Stimulated activated CD8-positive, alpha-beta memory T cell treated with anti-CD3 and anti-CD28 coated beads, Interleukin-4, amount 100 ng/mL, for 4 hours (primary cell): ENCODE results near the gene FYB1.

Experiments
- DNase-seq, 2 donors: peaks; one replicate each; pipeline ENCODE4 v3.0.0-alpha.2; 2020; ENCODE audit warnings: low read depth in 2 of 2, low spot score in 1 of 2

FYB1 gene

DNA sequence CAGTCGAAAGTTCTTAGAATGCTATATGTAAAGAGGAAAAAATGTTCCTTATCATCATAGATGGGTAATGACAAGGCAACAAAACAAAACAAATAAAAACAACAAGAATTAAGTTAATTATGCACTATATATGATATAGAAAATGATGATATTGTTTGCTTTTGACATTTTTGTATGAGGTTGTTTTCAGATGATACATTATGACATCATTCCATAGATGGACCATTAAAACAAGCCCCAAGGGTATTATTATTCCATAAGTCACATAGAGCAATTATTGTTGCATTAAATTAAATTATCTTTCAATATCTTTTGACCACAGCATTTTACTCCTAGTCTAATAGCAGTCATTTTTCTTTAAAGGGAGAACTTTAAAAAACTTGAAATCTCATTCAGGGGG lies 88.6 kb downstream of the FYB1 start:
- DNase-seq, result no peak

DNA sequence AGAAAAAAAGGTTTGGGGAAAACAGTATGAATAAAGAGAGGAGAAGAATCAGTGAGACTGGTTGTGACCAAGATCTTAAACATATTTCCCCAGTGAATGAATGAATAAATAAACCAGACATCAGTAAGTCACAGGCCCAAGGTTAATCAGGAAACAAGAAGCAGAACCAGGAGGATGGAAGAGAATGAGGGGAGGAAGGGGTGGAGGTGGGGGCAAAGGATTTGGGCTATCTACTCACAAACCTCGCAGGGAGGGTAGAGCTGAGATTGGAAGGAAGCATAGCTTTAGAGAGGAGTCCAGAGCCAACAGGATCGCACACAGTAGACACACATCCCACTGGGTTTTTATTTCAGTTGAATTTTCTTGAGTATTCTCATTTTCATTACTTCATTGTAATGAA lies 97.4 kb downstream of the FYB1 start:
- DNase-seq, result no peak

DNA sequence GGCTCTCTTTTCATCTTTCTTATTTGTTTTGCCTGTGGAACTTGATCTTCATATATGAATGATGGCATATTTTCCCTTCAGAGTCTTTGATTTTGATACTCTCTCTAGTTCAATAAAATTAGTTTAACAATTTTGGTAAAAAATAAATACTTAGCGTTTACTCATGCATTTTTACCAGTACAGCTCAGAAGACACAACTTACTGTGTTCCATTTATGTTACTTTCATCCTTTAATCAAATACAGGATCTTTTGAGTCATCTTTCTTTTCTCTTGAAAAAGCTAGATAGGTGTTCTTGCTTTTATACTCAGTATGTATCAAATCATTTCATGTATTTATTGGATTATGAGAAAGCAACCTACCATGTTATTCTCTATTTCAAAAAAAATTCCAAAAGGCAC lies 98.0 kb downstream of the FYB1 start:
- no peak for DNase-seq

DNA sequence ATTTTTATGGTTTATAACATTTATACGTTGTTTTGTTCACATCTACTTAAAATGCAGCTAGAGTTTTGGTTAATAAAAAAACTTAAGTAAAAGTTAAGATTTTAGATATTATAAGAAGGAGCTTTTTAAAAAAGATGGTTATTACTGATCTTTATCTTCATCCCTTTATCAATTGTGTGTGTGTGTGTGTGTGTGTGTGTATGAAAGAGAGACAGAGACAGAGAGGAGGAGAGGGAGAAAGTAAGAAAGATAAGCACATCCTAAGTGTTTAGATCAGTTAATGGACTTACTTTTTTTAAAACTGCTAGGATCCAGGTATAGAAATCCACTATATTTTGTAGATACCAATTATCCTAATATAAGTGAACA lies 99.3 kb downstream of the FYB1 start:
- no peak for DNase-seq

DNA sequence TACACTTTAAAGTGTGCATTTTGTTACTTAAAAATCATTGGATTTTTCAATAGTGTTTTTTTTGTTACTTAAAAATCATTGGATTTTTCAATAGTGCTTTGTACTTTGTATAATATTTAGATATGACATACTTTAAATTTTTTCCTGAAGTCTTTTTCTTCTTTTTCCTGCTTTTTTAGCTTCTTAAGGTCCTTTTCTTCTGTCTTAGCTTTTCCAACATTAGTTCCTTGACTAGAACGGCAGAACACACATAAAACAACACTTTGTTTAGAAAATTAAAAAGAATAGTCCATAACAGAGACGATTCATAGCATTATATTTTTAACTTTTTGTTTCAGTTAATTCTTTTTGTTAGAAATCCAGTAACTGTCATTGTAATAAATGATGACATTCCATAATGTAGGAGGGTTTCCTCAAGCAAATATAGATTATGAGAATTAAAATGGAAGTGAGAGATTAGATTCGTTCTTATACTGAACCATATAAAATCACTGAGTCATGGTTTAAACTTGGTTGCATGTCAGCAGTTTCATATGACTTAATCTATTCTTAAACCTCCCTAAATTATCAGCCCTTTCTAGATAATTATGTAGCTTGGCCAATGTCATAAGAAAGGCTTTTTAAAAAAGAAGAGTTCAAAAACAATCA lies 99.8 kb downstream of the FYB1 start:
- no peak for DNase-seq

DNA sequence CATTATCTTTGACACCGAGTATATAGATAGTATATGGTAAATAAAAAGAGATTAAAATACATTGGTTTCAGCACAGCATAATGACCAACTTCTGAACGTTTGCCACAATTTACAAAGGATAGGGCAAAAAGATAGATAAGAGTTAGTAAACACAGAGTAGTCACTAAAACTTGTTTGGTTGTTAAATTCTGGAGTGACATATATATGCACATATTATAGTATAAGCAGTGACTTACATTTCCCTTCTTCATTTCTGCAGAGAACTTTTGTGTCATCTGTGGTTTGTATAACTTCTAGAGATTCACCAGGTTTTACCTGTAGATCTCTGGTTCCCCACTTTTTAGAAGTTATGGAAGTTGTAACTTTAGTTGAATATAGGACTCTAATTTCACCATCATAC lies 100.7 kb downstream of the FYB1 start:
- DNase-seq, result no peak

DNA sequence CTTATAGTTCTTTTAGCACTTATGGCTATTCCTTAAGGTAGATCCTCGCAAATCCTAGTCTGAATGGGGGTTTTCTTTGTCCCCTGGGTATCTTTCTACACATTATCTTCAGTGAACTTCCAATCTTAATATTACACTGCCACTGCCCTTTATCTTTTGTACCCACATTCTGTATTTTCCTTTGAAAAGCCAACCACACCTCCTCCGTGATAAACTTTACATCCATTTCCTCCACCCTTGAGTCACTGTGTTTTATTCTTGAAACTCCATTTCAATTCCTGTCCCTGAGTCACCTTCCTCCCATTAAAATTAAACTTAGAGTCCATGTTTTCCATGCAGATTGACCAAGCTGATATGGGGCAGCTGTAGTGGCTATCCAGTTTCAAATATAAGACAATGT lies 102.0 kb downstream of the FYB1 start:
- no peak for DNase-seq

DNA sequence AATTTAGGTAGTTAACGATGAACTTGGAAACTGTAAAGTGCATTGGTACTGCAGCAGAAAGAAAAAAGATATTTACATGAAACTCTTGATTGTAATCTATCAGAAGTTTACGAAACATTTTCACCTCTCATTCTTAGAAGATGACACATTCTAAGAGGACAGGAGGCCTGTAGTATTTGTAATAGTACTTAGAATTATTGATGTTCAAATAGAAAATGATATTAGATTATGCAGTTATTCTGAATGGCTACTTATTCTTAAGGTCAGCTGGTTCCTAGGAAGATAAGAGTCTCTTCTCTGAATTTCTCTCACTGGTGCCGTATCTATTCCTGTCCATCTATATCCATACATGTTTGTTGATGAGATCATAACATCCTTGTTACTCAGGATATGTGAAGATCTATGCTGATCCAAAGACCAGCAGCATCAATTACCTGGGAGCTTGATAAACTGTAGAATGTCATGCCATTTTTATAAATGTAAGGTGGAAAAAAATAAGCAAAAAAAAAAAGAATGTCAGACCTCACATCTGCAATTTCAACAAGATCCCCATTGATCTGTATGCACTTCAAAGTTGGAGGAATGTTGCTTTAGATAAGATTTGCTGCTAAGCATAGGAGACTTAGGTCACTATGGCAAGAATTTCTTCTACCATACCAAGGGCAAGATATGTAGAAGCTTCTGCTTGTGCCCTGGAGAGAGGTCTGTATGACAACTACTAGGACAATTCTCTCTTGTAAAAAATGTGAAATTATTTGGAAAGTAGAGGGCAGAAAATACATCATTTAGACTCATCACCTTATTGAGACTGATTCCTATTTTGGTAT lies 102.8 kb downstream of the FYB1 start:
- no peak for DNase-seq

DNA sequence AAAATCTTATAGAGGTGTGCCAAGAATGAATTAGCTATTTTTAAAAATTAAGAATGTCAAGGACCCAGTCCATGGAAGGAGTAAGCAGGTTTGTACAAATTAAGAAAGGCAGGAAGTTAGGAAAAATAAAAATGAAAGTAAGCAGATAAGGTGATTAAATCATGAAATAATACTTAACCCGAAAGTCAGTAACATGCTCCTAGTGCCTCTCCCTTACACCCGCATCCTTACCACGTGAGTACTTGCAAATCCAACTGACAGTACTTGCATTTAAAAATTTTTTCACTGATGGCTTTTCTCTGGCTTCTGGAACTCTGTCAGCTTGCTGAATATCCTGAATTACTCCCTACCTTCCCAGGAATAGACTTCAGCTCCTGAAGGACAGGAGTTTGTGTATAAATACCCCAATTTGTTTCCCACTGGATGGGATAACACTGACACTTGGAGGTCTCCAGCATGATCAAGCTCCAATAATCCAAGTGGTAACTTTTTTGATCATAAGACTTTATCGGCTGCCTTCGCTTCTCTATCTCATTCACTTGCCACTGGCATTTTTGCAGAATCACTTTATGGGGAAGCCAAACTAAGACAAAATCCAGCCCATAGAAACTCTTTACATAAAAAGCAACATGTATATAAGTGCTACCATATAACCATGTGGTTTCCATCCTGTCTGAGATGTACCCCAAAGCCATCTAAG lies 103.6 kb downstream of the FYB1 start:
- DNase-seq, result no peak

DNA sequence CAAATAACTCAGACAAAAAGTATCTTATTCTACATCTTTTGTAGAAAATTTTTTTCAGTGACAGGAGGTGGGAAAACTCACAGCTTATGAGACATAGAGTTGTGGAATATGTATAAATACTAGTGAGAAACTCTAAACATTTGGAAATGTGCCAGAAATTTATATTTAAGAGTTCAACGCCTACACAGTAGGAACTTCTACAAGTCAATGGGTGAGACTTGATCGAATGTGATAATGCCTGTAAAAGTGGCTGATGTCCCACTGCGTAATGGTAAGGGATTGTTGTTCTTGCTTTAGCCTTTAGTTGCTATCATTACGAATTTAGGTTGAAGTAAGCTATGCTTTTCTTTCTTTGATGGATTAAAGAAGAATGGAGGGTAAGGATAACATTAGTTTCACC lies 105.2 kb downstream of the FYB1 start:
- no peak for DNase-seq

DNA sequence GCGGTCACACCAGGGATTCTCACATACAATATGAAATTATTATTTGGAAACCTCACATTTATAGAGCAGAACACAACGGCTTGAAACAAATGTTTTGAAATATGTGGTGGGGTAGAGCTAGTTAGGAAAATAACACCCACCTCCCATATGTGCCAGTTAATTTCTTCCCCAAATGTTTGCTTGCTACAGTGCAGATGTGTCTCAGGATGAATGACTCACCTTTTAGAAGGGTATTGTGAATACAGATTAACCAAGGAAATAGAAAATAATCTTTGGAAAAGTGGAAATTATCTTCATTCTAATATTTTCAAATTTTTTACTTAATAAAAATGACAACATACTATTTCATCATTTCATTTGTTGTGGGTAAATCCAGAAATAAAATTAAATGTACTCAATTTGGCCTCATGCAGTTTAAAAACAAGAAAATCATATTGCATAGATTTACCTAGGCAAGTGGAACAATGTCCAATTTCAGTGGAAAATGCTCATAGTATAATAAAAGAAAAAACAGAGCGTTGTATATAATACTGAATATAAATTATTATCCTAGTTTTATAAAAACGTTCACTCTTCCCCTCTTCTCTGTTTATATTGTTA lies 105.9 kb downstream of the FYB1 start:
- DNase-seq, result no peak

DNA sequence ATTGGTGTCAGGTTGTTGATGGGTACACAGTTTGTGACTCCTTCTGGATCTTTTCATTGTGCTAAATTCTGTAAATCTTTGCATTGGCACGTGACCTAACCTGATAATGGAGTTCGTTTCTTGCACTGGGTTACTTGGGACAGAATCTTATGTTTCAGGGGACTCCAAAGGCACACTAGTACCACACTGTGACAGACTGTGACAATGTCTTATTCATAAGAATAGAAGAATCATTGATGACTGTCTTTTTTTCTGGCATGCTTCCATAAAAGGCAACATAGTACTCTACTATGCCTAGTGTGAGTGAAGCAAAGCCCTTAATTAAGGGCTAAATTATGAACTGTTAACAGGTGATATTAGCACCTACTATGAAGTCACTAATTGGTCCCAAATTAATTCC lies 109.8 kb downstream of the FYB1 start:
- DNase-seq, result no peak

DNA sequence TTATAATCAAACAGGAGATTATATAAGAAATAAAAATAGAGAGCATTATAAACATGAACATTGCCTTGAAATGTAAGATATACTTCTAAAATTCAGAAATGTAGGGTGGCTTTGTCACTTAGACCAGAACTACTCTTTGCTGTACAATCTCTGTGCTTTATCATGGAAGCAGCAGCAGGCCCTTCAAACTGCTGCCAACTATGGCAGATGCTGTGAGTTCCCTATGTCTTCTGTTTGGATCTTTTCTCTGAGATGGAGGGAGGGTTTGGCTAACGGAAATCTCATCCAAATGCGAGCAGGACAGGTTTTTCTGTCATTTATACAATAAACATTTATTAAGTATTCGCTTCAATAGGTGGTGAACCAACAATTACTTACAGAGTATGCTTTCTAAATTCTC lies 110.4 kb downstream of the FYB1 start:
- no peak for DNase-seq

DNA sequence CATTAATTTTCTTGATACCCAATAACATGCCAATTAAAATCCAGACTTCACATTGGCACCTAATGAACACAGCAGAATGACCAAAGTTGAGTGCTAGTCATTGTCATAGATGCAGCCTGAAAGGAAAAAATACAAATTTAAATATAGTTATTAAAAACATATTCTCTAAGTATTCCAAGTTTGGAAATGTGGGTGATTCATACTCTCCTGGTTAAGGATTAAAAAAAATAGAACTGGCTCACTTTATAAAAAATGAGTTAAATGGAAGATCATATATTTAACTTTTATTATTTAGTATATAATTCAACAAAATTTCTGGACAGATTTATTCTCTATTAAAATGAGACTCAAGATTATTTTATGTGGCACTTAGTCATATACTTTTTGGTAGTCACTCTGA lies 112.0 kb downstream of the FYB1 start:
- DNase-seq, result no peak

DNA sequence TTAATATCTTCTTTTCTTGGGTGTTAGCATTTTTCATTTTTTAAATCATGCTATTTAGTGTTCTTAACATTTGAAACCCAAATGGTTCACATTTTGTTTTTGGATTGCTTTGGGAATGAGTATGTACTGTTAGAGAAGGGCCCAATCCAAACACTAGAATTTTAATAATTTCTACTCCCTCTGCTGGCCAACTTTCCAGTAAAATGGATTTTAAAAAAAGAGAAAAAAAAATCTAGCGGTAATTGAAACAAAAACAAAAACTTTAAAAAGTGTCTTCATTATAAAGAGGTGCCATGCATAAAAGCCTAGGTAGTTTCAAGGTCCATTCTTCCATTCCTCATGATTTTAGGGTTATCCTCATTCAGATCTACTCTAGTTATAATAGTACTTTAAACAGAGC lies 113.0 kb downstream of the FYB1 start:
- no peak for DNase-seq

DNA sequence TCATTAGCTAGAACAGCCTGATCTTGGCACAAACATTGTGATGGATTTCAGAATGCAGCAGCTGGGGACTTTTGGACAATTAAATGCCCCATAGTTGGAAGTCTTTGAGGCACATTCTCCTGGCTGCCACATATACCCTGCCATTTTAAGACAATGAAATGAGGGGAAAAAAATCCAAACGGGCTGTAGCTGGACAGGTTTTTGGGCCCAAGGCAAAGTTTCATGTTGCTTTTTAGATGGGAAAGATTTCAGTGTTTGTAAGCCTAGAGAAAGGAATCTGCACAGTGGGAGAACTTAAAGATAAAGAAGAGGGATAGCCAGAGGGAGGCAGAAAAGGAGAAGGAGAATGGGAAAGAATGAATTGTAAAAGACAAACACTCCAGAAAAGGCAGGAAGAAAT lies 115.1 kb downstream of the FYB1 start:
- no peak for DNase-seq

DNA sequence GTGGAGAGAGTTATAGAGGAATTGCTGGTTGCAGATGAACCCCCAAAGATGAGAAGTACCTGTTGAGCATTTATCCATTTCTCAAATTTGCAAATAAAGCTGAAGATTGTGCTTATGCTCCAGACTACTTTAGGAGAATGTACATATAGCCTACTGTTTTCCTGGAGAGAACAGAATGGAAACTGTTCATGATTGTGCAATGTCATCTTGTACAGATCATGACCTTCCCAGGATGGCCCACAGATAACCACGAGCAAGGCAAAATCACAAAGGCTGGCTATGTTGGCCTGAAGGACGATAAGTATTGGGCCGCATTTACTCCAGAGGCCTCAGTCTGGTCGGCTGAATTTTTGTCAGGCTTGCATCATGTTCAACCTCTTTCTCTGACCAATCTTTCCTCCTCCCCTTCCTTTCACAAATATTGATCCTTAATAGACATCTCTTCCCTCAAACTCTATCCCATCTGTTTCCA lies 116.6 kb downstream of the FYB1 start:
- no peak for DNase-seq

DNA sequence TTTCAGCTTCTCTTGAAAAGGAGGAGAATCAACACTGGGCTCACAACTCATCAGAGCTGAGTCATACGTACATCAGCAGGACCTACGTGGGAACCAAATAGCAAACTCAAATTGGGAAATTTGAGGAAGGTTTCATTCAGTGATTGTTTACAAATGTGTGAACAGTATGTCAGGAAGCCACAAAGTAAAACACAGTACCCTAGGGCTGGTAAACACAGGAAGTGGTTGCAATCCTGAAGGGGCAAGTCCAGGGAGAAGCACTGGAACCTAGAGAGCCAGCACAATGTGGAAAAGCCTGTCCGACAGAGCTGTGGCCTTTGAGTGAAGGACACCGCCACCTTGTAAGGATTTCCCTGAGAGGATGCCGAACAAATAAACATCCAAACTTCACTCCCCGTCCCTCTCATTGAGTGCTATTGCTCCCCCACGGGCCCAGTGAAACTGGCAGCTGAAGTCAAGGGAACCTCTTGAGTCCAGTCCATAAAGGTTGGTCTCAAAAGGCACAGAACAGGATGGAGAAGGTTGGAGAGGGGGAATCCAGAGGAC lies 118.4 kb downstream of the FYB1 start:
- DNase-seq, result no peak

DNA sequence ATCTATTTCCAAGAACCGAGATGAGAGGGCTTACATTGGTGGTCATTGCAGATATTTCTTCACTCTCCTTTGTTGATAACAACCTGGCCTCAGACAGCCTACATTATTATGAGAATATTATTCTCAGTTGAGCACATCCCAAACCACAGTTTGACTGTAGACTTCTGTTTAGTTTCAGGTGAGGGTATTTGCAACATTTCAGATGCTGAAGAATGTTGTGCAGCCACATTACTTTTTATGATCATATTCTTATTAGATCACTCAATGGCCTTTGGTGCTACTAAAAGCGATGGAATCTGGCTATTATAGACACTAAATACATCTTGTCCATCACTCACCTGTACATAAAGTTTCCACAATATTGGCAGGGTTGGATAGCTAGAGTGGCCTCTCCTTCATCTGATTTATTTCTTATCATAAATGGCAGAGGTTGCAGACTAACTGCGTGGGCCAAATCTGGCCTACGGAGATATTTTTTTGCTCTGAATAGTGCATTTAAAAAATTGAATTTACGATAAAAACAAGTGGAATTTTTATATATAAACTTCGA lies 119.0 kb downstream of the FYB1 start:
- no peak for DNase-seq

DNA sequence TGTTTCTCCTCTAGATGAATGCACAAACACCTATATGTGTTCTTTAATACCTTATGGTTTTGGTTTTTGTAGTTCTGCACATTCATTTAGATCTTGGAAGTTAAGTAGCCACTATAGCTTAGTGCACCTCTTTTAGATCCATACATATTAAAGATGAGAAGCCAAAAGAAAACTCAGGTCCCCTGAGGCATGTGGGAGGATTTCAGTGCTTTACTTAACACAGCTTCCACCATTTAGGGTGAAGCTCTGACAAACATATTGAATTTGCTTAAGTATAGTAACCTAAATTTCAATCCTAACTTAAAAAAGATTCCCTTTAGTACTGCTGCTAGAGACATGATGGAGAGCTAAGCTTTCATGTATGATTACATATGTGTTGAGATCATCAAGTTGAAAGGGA lies 119.5 kb downstream of the FYB1 start:
- no peak for DNase-seq

DNA sequence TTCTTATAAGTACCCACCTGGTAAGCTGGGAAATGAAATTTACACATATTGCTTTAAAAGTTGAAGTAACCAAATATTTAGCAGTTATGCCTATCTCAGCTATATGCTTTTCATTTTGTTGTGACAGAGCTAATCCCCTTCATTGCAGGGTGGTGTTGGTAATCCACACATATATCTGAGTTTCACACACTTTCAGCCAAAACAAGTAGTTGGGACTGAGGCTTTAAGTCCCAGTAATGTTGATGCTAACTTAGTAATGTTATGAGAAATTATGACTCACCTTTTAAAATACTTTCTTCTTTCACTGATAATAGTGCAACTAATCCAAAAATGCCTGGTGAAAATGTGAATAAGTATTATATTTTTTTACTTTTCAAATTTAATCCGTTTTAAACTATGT lies 126.0 kb downstream of the FYB1 start:
- no peak for DNase-seq
